Measurements from ENCODE around the gene INPP5B.
A peak's percentile ranks its signal among the peaks of the same experiment; 100 is the strongest.
"Not testable (repeated sequence)": the region's sequence is repeated elsewhere in the genome, so short reads cannot be mapped to it uniquely, and the experiment has no call there.

INPP5B gene

DNA sequence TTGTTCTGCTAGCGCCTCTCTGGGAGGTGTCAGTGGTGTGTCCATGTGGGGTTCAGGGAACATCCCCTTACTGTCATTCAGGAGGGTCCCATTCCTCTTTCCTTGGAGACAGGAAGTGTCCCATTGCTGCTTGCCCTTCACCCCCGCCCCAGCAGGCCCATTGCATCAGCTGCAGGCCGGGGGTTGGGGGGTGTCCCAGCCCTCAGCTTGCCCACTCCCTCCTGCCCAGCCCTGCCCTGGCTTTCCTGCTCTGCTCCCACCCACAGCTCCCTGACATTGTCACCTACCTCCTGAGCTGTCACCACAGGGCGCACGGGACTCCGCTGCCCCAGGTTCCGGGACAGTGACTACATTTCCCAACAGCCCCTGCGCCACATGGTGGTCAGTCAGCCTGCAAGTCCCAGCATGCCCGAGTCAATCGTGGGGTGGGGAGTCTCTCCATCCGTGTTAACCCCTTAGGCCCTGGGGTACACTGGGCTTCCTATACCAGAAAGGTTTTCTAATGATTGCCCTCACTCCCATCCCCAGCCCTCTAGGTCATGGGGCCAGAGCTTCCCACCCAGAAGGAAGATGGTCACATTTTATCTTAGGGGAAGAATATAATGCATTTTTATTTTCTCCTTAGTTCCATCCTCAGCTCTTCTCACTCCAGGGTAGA lies at the start of gene INPP5B:
Gene INPP5B, minus strand, starts transcription at position 351 of the 658 bp plus-strand sequence. CDS start 745 bp downstream, outside the sequence.
- peak; percentile 18 to 58 for DNase-seq (ENCODE audit: low read depth in 1 of 2, low spot score in 1 of 2)

DNA sequence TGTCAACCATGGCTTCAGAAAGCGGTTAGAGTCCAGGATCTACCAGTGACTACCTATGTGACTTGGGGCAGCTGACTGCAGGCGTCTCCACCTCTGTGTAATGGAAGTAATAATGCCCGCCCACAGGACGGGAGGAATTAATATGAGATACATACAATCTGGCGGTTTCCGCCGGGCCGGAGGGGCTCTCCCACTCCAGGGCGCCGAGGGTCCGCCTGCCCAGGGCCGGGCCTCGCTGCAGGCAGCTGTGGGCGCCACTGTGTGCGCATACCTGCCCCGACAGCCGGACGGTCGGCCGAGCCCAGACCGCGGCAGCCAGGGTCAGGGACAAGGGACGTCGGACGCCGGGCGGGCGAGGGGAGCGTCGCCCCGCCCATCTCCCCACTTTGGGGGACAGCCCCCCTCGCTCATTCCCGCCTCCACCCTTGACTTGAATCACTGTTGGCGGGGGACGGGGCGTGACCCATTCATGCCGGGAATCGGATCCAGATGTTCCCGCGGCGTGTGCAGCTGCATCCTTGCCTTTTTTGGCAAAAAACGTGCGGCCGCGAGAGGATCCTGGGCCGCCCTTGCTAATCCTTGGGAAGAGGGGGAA lies 49.0 kb upstream of the INPP5B start:
- DNase-seq (ENCODE audit: low read depth in 1 of 2, low spot score in 1 of 2): no peak

DNA sequence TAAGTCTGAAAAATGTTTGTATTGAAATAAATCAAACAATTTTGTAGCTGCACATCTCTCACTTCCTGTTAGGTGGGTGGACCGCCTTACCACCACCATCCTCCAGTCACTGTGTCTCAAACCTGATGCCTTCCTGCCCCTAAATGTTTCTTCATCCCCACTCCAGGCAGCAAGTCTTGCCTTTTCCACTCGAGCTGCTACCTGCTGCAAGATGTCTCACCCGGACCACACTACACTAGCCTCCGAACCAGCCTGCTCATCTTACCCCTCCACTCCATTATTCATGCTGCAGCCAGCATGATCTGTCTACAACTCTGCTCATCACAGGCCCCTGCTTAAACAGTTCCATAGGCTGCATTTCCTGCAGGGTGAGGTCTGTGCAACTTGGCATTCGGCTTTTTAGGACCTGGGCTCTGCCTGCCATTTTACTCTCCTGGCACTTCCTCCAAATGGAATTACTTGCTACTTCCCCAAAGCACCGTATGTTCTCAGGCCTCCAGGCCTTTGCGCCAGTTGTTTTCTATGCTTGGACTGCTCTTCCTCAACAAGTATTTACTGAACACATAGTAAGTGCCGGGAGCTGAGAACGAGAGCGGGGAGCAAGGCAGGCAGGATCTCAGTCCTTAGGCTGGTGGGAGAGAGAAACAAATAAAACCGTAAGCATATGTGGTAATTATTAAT lies 48.2 kb upstream of the INPP5B start:
- DNase-seq (ENCODE audit: low read depth in 1 of 2, low spot score in 1 of 2): no peak

DNA sequence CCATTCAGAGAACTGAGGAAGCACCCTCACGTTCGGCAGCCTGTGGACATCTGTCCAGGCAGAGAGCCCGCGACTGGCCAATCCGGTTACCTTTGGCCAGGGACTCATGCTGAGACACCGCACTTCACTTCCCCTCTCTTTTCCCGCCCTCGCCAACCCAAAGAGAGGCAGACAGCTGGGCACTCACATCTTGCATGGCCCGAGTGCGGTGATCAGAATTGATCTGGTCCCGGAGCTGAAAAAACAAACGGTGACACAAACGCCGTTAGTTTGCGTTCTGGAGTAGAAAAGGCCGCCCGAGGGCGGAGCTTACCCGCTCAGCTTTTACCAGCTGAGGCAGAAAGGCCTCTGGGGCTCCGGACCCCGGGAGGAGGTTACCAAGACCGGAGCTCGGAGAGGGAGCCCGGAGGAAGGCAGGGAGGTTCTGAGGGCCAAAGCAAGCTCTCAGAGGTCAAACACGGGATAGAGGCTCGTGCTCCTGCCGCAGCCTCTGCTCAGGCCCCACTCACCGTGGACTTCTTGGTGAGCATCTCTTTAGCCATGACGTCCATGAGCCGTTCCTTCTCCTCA lies 42.6 kb upstream of the INPP5B start:
- no peak for DNase-seq (ENCODE audit: low read depth in 1 of 2, low spot score in 1 of 2)

DNA sequence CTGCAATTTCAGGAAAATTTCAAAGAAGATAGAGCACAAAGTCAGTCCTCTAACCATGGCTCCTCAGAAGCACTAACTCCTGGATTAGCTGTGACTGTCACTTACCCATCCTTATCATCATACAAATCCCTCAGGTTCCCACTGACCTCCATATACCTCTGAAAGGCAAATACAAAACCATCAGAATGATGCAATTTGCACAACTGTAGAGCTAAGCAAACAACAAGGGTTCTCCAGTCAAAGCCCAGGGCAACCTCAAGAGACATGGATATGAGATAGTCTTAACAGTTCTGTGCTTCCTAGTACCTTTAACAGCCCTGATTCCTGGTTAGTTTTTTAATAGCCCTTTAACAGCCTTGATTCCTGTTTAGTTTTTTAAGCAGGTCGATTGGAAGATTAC lies 40.8 kb upstream of the INPP5B start:
- no peak for DNase-seq (ENCODE audit: low read depth in 1 of 2, low spot score in 1 of 2)

DNA sequence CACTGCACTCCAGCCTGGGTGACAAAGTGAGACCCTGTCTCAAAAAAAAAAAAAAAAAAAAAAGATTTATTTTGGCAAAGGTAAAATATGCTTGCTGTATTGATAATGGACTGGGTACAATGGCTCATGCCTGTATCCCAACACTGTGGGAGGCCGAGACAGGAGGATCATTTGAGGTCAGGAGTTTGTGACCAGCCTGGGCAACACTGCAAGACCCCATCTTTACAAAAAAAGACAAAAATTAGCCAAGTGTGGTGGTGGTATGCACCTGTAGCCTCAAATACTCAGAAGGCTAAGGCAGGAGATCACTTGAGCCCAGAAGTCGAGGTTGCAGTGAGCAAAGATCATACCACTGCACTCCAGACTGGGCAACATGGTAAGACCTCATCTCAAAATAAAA lies 36.7 kb upstream of the INPP5B start:
- DNase-seq (ENCODE audit: low read depth in 1 of 2, low spot score in 1 of 2): no peak

DNA sequence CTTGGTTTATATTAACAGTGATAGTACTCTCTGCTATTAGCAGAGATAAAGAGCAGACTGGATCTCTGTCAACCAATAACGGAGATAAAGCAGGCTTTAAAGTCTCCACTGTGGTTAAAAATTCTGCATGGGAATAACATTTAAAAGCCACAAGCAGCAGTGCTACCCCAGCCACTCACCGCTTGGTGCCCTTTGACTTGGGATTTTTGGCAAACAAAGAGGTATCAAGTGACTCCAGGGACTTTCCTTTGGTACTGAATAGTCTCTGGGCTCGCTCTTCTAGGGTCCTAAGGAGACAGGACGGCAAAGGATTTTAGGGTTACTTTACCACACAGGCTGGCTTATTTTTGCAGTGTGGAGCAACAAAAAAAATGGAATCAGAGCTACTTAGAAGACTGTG lies 31.7 kb upstream of the INPP5B start:
- DNase-seq (ENCODE audit: low read depth in 1 of 2, low spot score in 1 of 2): no peak

DNA sequence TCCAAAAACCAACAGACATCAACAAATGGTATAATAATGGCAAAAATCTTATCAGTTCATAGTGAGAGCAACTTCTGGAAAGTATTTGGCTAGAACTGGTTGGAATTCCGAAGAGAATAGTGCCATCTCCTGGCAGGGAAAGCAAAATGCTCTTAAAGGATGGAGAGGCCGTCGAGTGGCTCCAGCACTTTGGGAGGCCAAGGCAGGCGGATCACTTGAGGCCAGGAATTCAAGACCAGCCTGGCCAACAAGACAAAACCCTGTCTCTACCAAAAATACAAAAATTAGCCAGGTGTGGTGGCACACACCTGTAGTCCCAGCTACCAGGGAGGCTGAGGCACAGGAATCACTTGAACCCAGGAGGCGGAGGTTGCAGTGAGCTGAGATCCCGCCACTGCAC lies 28.2 kb upstream of the INPP5B start:
- not testable (repeated sequence) for DNase-seq (ENCODE audit: low read depth in 1 of 2, low spot score in 1 of 2)

DNA sequence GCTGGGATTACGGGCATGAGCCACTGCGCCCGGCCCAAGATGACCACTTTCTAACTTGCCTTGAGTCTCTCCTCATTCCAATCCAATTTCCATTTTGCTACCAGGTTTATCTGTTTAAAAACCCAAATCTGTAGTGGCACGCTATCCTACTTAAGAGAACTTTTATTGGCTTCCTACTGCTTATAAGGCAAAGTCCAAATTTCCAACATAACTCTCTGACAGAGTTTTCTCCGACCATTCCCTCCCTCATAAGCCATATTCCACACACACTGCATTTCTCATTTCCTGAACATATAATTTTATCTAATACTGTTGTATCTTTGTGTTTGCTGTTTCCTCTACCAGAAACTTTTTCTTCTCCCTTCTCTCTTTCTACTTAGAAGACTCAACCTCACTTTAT lies 27.7 kb upstream of the INPP5B start:
- no peak for DNase-seq (ENCODE audit: low read depth in 1 of 2, low spot score in 1 of 2)

DNA sequence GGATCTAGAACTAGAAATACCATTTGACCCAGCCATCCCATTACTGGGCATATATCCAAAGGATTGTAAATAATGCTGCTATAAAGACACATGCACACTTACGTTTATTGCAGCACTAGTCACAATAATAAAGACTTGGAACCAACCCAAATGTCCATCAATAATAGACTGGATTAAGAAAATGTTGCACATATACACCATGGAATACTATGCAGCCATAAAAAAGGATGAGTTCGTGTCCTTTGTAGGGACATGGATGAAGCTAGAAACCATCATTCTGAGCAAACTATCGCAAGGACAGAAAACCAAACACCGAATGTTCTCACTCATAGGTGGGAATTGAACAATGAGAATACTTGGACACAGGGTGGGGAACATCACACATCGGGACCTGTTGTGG lies 26.8 kb upstream of the INPP5B start:
- not testable (repeated sequence) for DNase-seq (ENCODE audit: low read depth in 1 of 2, low spot score in 1 of 2)

DNA sequence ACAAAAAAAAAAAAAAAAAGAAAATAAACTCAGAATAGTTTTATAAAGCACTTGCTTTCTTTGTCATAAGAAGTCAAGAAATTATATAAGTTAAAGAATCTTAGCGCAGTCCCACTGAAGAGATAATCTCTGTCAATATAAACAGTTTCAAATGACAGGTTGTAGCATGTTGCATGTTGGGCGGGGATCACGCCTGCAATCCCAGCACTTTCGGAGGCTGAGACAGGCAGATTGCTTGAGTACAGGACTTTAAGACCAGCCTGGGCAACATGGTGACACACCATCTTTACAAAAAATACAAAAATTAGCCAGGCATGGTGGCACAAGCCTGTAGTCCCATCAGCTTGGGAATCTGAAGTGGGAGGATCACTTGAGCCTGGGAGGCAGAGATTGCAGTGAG lies 18.4 kb upstream of the INPP5B start:
- DNase-seq (ENCODE audit: low read depth in 1 of 2, low spot score in 1 of 2): no peak

DNA sequence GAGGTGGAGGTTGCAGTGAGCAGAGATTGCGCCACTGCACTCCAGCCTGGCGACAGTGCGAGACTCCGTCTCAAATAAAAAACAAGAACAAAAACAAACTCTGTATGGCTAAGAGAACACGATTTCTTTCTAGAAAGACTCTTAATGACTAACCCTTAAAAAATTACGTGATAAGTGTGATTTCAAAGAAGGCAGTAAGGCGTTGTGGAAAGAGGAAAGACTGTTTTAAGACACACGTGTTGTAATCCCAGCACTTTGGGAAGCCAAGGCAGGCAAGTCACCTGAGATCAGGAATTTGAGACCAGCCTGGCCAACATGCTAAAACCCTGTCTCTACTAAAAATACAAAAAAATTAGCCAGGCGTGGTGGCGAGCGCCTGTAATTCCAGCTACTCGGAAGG lies 17.3 kb upstream of the INPP5B start:
- not testable (repeated sequence) for DNase-seq (ENCODE audit: low read depth in 1 of 2, low spot score in 1 of 2)

DNA sequence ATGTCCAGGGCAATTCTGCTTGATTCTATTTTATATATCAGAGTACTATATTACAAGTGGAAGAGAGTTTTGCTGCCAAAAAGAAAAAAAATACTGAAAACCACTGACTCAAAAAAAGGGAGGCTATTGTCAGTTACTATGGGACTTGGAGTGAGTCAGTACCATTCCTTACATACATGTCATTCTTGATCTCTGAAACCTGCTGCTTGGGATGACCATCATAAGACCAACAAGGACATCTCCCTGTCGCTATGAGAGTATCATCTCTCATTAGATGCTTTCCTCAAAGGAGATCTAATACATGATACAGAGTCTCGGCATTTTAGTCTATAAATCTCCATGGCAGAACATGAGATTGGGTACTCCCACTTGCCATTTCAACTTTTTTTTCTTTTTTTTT lies 11.8 kb upstream of the INPP5B start:
- no peak for DNase-seq (ENCODE audit: low read depth in 1 of 2, low spot score in 1 of 2)

DNA sequence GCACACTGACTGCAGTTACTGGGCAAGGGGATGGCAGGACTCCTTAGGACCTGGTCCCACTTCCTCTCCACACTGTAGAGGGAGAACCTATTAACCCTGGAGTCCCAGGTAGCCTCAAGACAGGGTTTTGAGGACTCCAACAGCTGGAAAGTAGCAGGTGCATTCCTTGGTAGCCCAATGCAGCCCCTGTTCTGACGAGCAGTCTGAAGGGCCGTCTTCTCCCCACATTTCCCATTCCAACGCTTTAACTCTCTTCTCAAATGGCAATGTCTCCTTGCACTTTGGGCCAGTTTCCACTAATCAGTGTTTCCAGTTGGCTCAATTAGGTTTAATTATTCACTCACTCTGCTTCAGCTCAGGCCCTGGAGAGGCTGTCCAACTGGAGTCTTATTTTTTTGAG lies 8.8 kb upstream of the INPP5B start:
- no peak for DNase-seq (ENCODE audit: low read depth in 1 of 2, low spot score in 1 of 2)

DNA sequence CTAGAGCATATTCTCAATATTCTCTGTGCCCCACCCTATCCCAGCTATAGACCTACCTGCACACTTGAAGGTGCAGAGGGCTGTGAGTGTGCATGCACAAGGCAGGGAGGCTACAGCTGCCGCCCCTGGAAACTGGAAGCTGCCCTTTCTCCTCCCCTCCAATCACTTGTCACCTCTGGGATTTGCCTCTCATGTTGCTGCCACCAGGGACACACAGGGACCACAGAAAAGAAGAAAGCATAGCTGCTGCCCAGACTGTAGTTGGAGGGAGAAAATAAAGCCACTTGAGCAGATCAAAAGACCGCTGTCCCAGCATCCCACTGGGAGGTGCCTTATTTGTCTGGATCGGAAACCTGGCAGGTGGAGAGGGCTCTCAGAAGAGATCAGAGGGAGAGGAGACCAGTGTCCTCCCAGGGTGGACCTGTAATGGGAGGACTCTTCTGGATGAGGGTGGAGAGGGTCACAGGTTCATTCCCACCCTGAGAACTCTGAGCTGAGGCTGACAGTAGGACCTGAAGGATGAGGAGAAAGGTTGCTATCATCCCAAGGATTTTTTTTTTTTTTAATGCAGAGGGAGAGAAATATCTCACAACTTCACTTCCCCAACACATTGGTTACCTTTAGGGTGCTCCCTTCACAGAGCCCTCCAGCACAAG lies 7.6 kb upstream of the INPP5B start:
- DNase-seq (ENCODE audit: low read depth in 1 of 2, low spot score in 1 of 2): no peak

DNA sequence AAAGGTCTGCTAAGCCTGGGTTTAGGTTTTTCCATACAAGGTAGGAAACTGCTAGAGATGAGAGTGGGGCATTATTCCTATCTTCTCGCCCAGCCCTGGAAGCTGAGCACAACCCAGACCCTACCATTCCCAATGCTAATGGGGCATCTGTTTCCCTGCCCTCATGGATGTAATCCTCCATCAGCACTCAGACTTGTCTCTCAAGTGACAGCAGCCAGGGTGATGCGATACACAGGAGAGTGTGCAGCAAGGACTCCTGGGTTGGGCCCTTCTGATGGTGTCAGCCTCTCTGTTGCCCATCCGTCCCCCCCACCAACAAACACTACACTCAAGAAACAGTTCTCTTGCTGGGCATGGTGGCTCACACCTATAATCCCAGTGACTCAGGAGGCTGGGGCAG lies 5.9 kb upstream of the INPP5B start:
- DNase-seq (ENCODE audit: low read depth in 1 of 2, low spot score in 1 of 2): no peak

DNA sequence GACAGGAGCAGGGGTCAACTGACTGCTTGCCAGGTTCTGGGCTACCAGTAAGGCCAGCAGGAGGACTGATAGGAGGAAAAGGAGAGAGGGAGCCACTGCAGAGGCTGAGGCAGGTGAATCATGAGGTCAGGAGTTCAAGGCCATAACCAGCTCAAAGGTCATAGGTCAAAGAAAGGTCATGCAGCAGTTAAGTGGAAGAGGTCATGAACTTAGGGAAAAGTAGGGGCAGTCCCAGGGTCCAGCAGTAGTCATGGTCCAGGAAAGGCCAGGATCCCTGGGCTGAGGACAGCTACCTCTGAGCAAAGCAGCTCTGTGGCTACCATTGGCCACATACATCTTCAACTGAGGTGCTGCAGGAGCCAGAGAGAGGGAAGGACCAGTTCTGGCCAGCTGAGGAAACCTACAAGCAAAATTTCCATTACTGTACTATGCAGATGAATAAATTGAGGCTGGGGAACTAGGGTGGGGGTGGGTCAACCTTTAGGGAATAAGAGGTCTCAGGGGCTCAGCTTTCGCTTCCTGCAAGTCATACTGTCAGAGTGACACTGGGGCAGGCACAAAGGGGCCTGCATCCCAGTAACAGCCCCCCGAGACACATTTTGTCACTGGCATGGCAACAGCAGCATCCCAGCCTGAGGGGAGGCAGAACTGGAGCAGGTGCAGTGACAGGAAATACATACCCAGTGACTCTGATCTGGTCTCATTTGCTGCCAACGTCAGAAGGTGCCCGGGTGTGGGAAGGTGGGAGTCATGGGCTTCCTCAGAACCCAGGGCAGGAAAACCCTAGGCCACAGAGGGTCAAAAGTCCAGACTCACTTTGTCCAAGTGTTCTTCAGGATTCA lies 5.2 kb upstream of the INPP5B start:
- DNase-seq (ENCODE audit: low read depth in 1 of 2, low spot score in 1 of 2): no peak

DNA sequence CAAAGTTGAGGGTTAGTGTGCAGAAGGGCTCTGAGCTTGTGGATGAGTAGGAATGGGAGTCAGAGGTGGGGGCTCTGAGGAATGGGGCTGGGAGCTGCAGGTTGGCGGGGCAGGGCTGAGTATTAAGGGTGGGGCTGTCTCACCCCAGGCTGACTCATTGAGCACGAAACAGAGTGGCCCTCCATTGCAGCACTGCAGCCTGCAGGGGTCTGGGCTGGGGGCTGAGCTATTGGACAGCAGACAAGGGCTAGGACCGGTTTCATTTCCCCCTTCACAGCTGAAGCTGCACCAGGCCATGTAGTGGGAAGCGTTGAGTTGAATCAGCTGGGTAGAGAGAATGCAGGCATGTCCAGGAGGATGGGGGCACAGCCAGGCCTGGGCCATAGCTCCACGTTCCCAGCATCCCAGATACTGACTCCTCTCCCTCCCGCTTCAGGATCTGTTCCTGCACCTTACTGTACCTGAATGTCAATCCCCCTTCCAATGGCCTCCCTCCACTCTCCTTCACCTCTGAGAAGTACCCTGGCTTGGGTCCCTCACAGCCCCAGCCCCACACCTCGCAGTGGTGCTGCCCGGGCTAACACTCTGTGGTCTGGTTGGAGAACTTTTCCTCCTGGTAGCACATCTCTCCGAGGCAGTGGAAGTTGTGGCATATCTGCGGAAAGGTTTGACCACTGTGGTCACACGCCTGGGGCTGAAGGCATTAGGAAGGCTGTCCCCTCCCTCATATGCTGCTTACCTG lies 4.4 kb upstream of the INPP5B start:
- DNase-seq (ENCODE audit: low read depth in 1 of 2, low spot score in 1 of 2): no peak

DNA sequence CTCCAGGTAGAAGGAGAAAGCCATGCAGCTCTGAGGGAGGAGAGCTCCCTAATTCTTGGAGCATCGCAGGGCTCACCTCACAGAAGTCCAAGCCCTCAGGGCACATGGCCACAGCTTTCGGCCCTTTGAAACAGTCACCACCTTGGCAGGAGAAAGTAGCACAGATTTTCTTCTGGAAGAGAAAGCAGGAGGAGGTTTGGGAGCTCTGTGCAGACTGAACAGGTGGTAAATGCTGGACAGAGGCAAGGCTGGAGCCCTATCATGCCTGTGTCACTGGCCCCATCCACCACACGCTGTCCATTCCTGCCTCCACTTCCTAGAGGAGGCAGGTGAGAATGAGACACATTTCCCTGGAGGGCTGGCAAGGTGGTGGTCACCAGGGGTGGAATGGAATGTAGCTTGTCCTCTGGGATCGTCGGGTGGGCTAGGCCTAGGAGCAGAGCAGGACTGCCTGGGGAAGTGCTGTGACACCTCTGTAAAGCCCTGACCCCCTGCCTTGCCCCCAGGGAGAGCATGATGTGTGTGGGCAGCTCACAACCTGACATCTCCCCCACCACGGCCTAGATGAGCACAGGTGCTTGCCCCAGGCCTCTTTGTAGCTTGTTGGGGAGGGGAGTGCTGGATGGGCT lies 2.8 kb upstream of the INPP5B start:
- DNase-seq (ENCODE audit: low read depth in 1 of 2, low spot score in 1 of 2): no peak

DNA sequence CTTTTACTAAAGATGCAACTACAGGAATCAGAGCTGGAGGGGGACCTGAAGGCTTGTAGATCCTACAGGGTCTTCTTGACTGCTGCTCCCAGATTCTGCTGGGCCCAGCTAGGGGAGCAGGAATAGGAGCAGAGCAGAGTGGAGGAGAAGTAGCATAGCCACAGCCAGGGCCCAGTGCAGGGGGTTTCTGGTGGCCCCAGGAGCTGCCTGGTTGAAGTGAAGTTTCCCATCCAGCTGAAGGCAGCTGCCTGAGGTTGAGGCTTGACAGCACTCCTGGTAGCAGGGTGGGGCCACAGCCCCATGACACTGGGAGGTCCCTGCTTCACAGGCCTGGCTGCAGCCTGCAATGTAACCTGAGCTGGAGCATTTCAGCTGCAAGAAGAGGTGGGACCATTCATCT lies 2.0 kb upstream of the INPP5B start:
- no peak for DNase-seq (ENCODE audit: low read depth in 1 of 2, low spot score in 1 of 2)

All from stimulated activated CD4-positive, alpha-beta T cell treated with anti-CD3 and anti-CD28 coated beads, Interleukin-15, amount 100 ng/mL, for 1 hour (primary cell).